ES-I3 (cell line): ENCODE measurements around the gene TRIM9.

Source experiments
- H3K36me3 ChIP-seq: 2 replicates; pipeline ENCODE4 v1.6.1; 2013; ENCODE audit warnings: mild to moderate bottlenecking, low read length, control low read depth, moderate library complexity; ENCODE audit not compliant: insufficient read depth
- H3K4me1 ChIP-seq: 2 replicates; pipeline ENCODE4 v1.6.1; 2013; ENCODE audit warnings: mild to moderate bottlenecking, control low read depth, low read length; ENCODE audit not compliant: insufficient read depth
- H3K9ac ChIP-seq: 2 replicates; pipeline ENCODE4 v1.6.1; 2013; ENCODE audit warnings: low read depth, mild to moderate bottlenecking, low read length, moderate library complexity
- H3K9me3 ChIP-seq: 2 replicates; pipeline ENCODE4 v1.6.1; 2013; ENCODE audit warnings: mild to moderate bottlenecking, low read length, moderate library complexity; ENCODE audit not compliant: control insufficient read depth, insufficient read depth

The TRIM9 gene

DNA sequence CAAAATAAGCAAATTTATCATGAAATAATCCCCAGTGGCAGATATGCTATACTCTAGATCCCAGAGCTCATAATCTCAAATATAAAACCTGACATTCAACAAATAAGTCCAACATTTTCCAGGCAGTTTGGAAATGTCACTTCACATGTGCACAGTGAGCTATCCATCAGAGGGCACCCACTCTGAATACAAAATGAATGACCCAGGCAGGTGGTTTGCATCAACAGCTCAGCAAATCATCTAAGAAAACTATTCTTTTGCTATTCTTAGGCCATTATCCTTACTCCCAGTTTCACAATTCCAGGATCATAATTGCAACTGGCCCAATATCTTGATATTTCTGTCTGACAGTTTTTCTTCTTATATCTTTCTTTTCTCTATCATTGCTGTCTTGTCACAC, 38.5 kb downstream of the TRIM9 start:
- Histone ChIP-seq H3K9ac (no peak overlapping the region), H3K9me3 (no peaks in the 10 kb centered on the region), H3K36me3 (no peaks in the 10 kb centered on the region), H3K4me1 (no peaks in the 10 kb centered on the region)

GRCh38 chr14:51053157-51053556, 41.7 kb downstream of the TRIM9 start:
- no peak overlapping the region for H3K9ac ChIP-seq
- no peaks in the 10 kb centered on the region for H3K9me3 ChIP-seq
- no peaks in the 10 kb centered on the region for H3K4me1 ChIP-seq
- no peaks in the 10 kb centered on the region for H3K36me3 ChIP-seq

DNA sequence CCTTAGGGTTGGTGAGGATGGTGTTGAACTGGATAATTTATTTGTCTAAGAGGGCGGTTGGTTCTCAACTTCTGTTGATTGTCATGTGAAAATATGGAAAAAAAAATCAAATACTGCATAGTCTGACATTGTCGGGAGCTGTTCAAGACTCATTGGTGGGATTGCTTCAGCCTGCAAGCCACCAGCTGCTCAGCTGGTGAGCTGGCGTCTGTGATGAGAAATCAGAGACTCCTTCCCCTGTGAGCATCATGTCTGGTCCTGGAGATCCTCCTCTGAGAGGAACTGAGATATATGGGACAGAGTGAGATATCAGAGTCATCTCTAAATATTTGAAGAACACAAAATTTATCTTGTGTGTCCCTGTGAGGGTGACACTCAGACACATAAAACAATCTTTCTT, 49.9 kb downstream of the TRIM9 start:
- no peaks in the 10 kb centered on the region for H3K9me3 ChIP-seq
- 0 out of 2 replicates have a peak, but pooled peaks cover 3% of the 10 kb centered on the region for H3K4me1 ChIP-seq

GRCh38 chr14:51041883-51042282, 53.0 kb downstream of the TRIM9 start:
- Histone ChIP-seq H3K9ac (no peak overlapping the region), H3K36me3 (no peaks in the 10 kb centered on the region), H3K9me3 (no peaks in the 10 kb centered on the region), H3K4me1 (peaks cover 9% of the 10 kb centered on the region; the same call in 1 of the 2 replicates)

More for the DNA sequence above, 49.9 kb downstream of the TRIM9 start:
- Histone ChIP-seq H3K9ac (no peak overlapping the region), H3K36me3 (no peaks in the 10 kb centered on the region)

DNA sequence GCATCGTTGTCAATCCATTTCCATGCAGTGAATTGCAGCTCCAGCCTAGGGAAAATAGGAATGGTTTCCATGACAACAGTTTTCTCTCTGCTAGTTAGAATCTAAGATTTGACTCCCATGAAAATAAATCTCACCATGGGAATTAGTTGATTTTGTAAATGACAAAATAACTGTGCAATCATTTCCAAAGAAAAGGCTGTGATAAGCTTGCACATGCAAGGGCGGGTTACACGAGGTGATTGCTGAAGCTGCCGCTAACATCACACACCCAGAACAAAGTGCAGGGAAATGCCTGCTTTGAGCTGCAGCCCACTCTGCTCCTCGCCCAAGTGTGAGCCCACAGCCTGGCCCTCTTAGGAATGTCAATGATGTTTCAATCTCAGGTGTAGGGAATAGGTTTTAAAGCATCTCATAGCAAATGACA, 53.8 kb downstream of the TRIM9 start:
- no peaks in the 10 kb centered on the region for H3K9me3 ChIP-seq
- H3K36me3 ChIP-seq: no peaks in the 10 kb centered on the region
- H3K4me1 ChIP-seq: peaks cover 9% of the 10 kb centered on the region; the same call in 1 of the 2 replicates
- H3K9ac ChIP-seq: no peak overlapping the region

- H3K9ac ChIP-seq: no peak overlapping the region
- no peaks in the 10 kb centered on the region for H3K36me3 ChIP-seq
- H3K9me3 ChIP-seq: no peaks in the 10 kb centered on the region
- H3K4me1 ChIP-seq: peaks cover 9% of the 10 kb centered on the region; the same call in 1 of the 2 replicates
Measured at GRCh38 chr14:51039252-51039651, 55.7 kb downstream of the TRIM9 start.

- Histone ChIP-seq H3K4me1 (peaks cover 5% of the 10 kb centered on the region; the same call in 1 of the 2 replicates), H3K9ac (no peak overlapping the region), H3K36me3 (no peaks in the 10 kb centered on the region), H3K9me3 (no peaks in the 10 kb centered on the region)
Measured at GRCh38 chr14:51035611-51036192, 59.2 kb downstream of the TRIM9 start.

DNA sequence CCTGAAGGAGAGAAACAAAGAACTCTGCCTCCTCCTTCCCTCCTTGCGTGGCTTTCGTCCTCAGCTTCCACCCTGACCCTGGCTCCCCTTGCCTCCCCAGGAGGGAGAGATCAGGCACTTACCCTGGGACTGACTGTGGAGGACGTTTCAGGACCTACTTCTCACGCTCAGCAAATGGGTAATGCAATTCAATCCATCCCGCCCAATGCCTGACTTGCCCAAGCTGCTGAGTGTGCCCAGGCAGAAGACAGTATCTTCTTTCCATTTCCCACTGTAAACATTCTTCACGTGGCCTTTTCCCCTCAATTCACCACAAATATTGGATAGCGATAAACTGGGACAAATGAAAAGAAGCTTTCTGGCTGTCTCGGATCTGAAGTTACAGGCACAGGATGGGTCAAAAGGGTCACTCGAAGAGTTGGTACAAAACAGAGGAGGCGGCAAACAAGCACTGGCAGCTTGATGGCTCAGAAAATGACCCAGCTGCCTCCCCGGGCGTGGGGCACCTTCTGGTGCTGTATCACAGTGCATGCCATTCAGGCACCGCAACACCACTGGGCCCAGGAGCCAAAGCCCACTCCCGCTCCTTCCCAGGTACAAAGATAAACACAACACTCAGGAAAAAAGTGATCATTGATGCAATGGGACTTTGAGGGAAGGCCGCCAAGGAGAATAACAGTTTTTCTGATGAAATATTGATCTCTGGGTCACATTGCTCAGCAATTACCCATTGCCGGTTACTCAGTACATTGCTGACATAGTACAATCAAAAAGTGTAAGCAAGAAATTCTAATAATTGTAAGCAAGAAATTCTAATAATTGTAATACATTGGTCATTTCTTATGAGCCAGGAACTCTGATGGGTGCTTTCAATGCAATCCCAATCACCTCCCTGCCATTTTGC, 65.8 kb downstream of the TRIM9 start:
- Histone ChIP-seq H3K4me1 (no peaks in the 10 kb centered on the region), H3K9ac (no peak overlapping the region), H3K9me3 (no peaks in the 10 kb centered on the region), H3K36me3 (no peaks in the 10 kb centered on the region)

GRCh38 chr14:51028361-51028760, 66.5 kb downstream of the TRIM9 start:
- Histone ChIP-seq H3K4me1 (no peaks in the 10 kb centered on the region), H3K36me3 (no peaks in the 10 kb centered on the region), H3K9ac (no peak overlapping the region), H3K9me3 (no peaks in the 10 kb centered on the region)

DNA sequence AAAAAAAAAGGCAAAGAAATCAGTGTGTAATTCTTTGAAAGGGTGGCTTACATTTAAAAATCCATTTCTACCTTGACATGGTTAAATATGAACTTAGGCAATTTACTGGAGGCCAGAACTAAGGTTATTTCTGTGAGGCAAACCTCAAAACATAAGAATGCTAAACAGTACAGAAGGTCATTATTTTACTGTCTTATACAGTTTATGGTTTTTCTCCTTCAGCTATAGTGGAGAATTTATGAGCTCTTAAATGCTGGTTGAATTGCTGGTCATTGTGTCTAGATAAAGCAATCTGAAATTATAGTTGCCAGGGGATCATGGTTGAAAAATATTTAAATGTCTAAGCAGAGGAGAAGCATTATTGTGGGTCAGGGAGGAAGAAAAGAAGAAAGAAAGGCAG, 70.5 kb downstream of the TRIM9 start:
- no peaks in the 10 kb centered on the region for H3K36me3 ChIP-seq
- no peaks in the 10 kb centered on the region for H3K9me3 ChIP-seq
- H3K9ac ChIP-seq: no peak overlapping the region
- no peaks in the 10 kb centered on the region for H3K4me1 ChIP-seq

DNA sequence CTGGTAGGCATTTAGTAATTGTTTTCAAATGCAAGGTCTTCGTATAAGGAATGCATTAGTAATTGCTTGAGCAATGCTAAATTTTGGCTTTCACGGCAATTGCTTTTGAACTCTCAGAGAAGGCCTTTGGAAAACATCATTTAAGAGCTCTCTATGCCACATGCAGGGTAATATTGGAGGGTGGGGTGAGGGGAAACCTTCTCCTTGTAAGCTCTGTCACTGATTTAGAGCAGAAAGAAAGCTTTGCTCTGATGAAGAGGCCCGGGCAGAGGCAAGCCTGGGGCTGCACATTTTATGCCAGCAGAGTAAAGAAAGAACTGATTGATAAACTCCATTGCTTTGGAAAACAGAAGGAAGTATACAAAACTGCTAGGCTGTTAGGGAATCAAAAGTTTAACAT, 70.9 kb downstream of the TRIM9 start:
- Histone ChIP-seq H3K4me1 (no peaks in the 10 kb centered on the region), H3K36me3 (no peaks in the 10 kb centered on the region), H3K9ac (no peak overlapping the region), H3K9me3 (no peaks in the 10 kb centered on the region)

GRCh38 chr14:51022769-51023168, 72.1 kb downstream of the TRIM9 start:
- H3K9me3 ChIP-seq: no peaks in the 10 kb centered on the region
- H3K9ac ChIP-seq: no peak overlapping the region
- H3K36me3 ChIP-seq: no peaks in the 10 kb centered on the region
- H3K4me1 ChIP-seq: no peaks in the 10 kb centered on the region

DNA sequence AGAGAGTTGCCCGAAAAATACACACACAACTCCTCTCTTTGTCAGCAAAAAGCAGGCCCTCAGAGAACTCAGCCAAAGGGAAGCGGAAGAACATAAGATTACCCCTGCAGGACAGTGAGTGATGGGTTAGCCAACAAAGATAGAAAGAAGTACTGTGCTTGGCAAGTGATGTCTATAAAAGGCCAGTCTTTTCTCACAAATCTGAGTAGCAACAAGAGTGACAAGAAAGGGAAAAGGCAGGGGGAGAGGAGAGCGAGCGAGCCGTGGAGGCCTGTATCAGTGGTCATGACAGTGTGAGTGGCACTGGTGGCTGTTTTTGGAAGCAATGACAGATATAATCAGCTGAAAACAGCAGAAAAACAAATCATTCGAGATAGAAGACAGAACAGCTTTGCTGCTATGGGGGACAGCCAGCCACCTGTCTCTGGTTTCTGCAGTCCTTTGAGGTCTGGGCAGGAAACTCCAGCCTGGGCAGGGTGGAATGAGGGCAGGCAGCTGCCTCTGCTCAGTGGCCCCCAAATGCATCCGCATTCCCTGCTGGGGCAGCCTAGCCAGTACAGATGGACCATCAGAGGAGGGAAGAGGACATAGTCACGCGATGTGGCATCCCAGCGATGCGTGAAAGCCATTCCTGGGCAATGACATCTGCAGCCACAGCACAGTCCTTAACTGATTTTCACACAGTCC, 74.7 kb downstream of the TRIM9 start:
- H3K4me1 ChIP-seq: no peaks in the 10 kb centered on the region
- no peak overlapping the region for H3K9ac ChIP-seq
- H3K9me3 ChIP-seq: no peaks in the 10 kb centered on the region
- no peaks in the 10 kb centered on the region for H3K36me3 ChIP-seq

GRCh38 chr14:51019089-51019488, 75.8 kb downstream of the TRIM9 start:
- no peaks in the 10 kb centered on the region for H3K36me3 ChIP-seq
- no peak overlapping the region for H3K9ac ChIP-seq
- H3K4me1 ChIP-seq: no peaks in the 10 kb centered on the region
- no peaks in the 10 kb centered on the region for H3K9me3 ChIP-seq
